ENCODE measurements around the gene C19orf67. TPM values are rescaled to one million over a fixed set of nuclear protein-coding genes. Genes with fewer than 3 reads are reported as not detected.
A peak's percentile ranks its signal among the peaks of the same experiment; 100 is the strongest.

The C19orf67 gene
- total RNA-seq, 6 donors from 2014 or later, result 0.40 TPM; not detected in 5

GRCh38 chr19:14122924-14123323, 37.3 kb upstream of the C19orf67 start:
- H3K4me3 ChIP-seq, result no peak overlapping the region
- DNase-seq (no peak), ATAC-seq (ENCODE audit: low FRiP score in 2 of 2) (no peak)
- H3K27me3 ChIP-seq, result no peaks in the 10 kb centered on the region
- no peaks in the 10 kb centered on the region for H3K36me3 ChIP-seq
- peaks cover 17 to 22% (median 21%) of the 10 kb centered on the region in 4 donors for H3K4me1 ChIP-seq
- H3K9me3 ChIP-seq, result no peaks in the 10 kb centered on the region
- TF ChIP-seq EP300 (IDR thresholded peaks at IDR 0.05) (no peak), POLR2A (IDR thresholded peaks at IDR 0.05) (no peak), POLR2AphosphoS5 (IDR thresholded peaks at IDR 0.05) (no peak)
- TF ChIP-seq, protein P1, sequence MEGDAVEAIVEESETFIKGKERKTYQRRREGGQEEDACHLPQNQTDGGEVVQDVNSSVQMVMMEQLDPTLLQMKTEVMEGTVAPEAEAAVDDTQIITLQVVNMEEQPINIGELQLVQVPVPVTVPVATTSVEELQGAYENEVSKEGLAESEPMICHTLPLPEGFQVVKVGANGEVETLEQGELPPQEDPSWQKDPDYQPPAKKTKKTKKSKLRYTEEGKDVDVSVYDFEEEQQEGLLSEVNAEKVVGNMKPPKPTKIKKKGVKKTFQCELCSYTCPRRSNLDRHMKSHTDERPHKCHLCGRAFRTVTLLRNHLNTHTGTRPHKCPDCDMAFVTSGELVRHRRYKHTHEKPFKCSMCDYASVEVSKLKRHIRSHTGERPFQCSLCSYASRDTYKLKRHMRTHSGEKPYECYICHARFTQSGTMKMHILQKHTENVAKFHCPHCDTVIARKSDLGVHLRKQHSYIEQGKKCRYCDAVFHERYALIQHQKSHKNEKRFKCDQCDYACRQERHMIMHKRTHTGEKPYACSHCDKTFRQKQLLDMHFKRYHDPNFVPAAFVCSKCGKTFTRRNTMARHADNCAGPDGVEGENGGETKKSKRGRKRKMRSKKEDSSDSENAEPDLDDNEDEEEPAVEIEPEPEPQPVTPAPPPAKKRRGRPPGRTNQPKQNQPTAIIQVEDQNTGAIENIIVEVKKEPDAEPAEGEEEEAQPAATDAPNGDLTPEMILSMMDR (IDR thresholded peaks at IDR 0.05), result no peak
- 92 to 99% methylated on average over 6 of the region's 6 CpGs for WGBS, 2 donors
- no peak overlapping the region for H3K27ac ChIP-seq

GRCh38 chr19:14120497-14120780, 34.9 kb upstream of the C19orf67 start:
- Histone ChIP-seq H3K27ac (peak overlapping the region in 3 of 4 donors; percentile 95 to 98 (median 98)), H3K9me3 (no peaks in the 10 kb centered on the region), H3K27me3 (no peaks in the 10 kb centered on the region), H3K4me1 (peaks cover 31 to 37% (median 34%) of the 10 kb centered on the region in 4 donors), H3K36me3 (no peaks in the 10 kb centered on the region), H3K4me3 (no peak overlapping the region)
- TF ChIP-seq POLR2A (IDR thresholded peaks at IDR 0.05) (no peak), EP300 (IDR thresholded peaks at IDR 0.05) (no peak)
- ATAC-seq (ENCODE audit: low FRiP score in 2 of 2) (no peak), DNase-seq (no peak)
- WGBS, 2 donors, result 94 to 100% methylated on average over 7 of the region's 7 CpGs

GRCh38 chr19:14119644-14120496, 34.3 kb upstream of the C19orf67 start:
- DNase-seq, result no peak
- no peaks in the 10 kb centered on the region for H3K27me3 ChIP-seq
- no peak overlapping the region for H3K4me3 ChIP-seq
- TF ChIP-seq, protein P1 (IDR thresholded peaks at IDR 0.05), result no peak
- no peak for TF ChIP-seq POLR2AphosphoS5 (IDR thresholded peaks at IDR 0.05)
- no peak for TF ChIP-seq EP300 (IDR thresholded peaks at IDR 0.05)
- TF ChIP-seq POLR2A (IDR thresholded peaks at IDR 0.05), result no peak
- H3K36me3 ChIP-seq, result no peaks in the 10 kb centered on the region
- 89 to 91% methylated on average over 6 to 7 of the region's 7 CpGs for WGBS, 2 donors
- H3K4me1 ChIP-seq, result peaks cover 36 to 43% (median 39%) of the 10 kb centered on the region in 4 donors
- no peaks in the 10 kb centered on the region for H3K9me3 ChIP-seq
- ATAC-seq (ENCODE audit: low FRiP score in 2 of 2), result no peak
- H3K27ac ChIP-seq, result peak overlapping the region; percentile 95 to 98 (median 98)

GRCh38 chr19:14119146-14119545, 33.6 kb upstream of the C19orf67 start:
- Histone ChIP-seq H3K4me3 (peak overlapping the region in 3 of 4 donors; percentile 88 to 97 (median 92)), H3K4me1 (peaks cover 41 to 50% (median 45%) of the 10 kb centered on the region in 4 donors)

More at GRCh38 chr19:14119146-14119545, 33.6 kb upstream of the C19orf67 start:
- TF ChIP-seq, protein P1 (IDR thresholded peaks at IDR 0.05), result no peak
- ATAC-seq (ENCODE audit: low FRiP score in 2 of 2) (no peak), DNase-seq (no peak)
- 52 to 53% methylated on average over 3 of the region's 3 CpGs for WGBS, 2 donors
- Histone ChIP-seq H3K36me3 (no peaks in the 10 kb centered on the region), H3K9me3 (no peaks in the 10 kb centered on the region), H3K27ac (peak overlapping the region; percentile 95 to 98 (median 98)), H3K27me3 (no peaks in the 10 kb centered on the region)
